Endothelial cell of umbilical vein (primary cell): ENCODE measurements around the gene OTOGL. TPM values are rescaled to one million over a fixed set of nuclear protein-coding genes. Genes with fewer than 3 reads are reported as not detected.
"Not testable (repeated sequence)": the region's sequence is repeated elsewhere in the genome, so short reads cannot be mapped to it uniquely, and the experiment has no call there.

ENCODE experiments used
- BruUV-seq: library from RNA; stranded (reverse); fragments of 400-500 nt; replicated peaks from 2 replicates; lab custom pipeline; 2021; lab: Mats Ljungman, UMichigan
- CTCF ChIA-PET: fragments of 300-600, 350-600 bp; sonication (Branson Sonifier 250); formaldehyde crosslinking; loops from one replicate; lab custom pipeline; 2021; ENCODE audit warnings: antibody characterized with exemption, inconsistent platforms; lab: Charles Lee
- POLR2A ChIA-PET: fragments of 300-600, 350-600 bp; sonication (Branson Sonifier 250); formaldehyde crosslinking; loops from one replicate; lab custom pipeline; 2021; ENCODE audit warnings: antibody characterized with exemption, inconsistent platforms; lab: Charles Lee
- DNase-seq: peaks from one replicate; pipeline ENCODE4 v3.0.0-alpha.2; 2011; ENCODE audit warnings: low read depth, low spot score
- FAIRE-seq: peaks from 2 replicates; lab custom pipeline; 2011; peaks lifted over from hg19 to GRCh38; lab: Jason Lieb, UNC
- H2AFZ ChIP-seq: 2 replicates; pipeline ENCODE4 v1.6.0; 2012; ENCODE audit warnings: low read depth, low read length, control low read depth, inconsistent platforms
- H3K27ac ChIP-seq: 2 replicates; pipeline ENCODE4 v1.5.1; 2011; ENCODE audit warnings: low read depth, mild to moderate bottlenecking, control low read depth, low read length, moderate library complexity; ENCODE audit not compliant: insufficient read depth
- H3K27me3 ChIP-seq, 2 experiments: 2 replicates each; pipeline versions ENCODE4 v1.6.0 to v1.6.1; 2011; ENCODE audit warnings: low read length in 2 of 2, mixed read lengths in 1 of 2; ENCODE audit not compliant: control insufficient read depth in 2 of 2, insufficient read depth in 2 of 2
- H3K36me3 ChIP-seq, 2 experiments: 2 replicates in 1 of 2; 3 replicates in 1 of 2; pipeline ENCODE4 v1.5.1; 2011; ENCODE audit warnings: low read length in 2 of 2, mild to moderate bottlenecking in 1 of 2, moderate library complexity in 1 of 2; ENCODE audit not compliant: control insufficient read depth in 2 of 2, insufficient read depth in 2 of 2; ENCODE audit errors: extremely low read depth in 1 of 2
- H3K4me1 ChIP-seq: 3 replicates; pipeline ENCODE4 v1.5.1; 2011; ENCODE audit warnings: mild to moderate bottlenecking, low read length; ENCODE audit not compliant: control insufficient read depth, insufficient read depth; ENCODE audit errors: extremely low read depth
- H3K4me2 ChIP-seq: 2 replicates; pipeline ENCODE4 v1.6.1; 2011; ENCODE audit warnings: low read length, control low read depth, mixed read lengths; ENCODE audit not compliant: insufficient read depth
- H3K4me3 ChIP-seq, 3 experiments: fragments of 200-600 bp in 1 of 3; sonication (generic), shearing (Covaris generic) in 1 of 3; replicated peaks in 1 of 3; 2 replicates each; pipeline ENCODE4 v1.5.1; 2011 to 2016; ENCODE audit warnings: control low read depth in 3 of 3, low read length in 3 of 3, mild to moderate bottlenecking in 2 of 3, inconsistent platforms in 1 of 3, low read depth in 1 of 3, moderate library complexity in 1 of 3; ENCODE audit not compliant: insufficient read depth in 1 of 3
- H3K79me2 ChIP-seq: 2 replicates; pipeline ENCODE4 v1.6.0; 2012; ENCODE audit warnings: low read length, inconsistent platforms; ENCODE audit not compliant: control insufficient read depth, insufficient read depth
- H3K9ac ChIP-seq: replicated peaks from 2 replicates; pipeline ENCODE3; 2011; ENCODE audit warnings: low read length, control low read depth; ENCODE audit not compliant: insufficient read depth; ENCODE audit errors: extremely low read depth
- H3K9me1 ChIP-seq: replicated peaks from 3 replicates; pipeline ENCODE4 v1.6.0; 2011; ENCODE audit warnings: mild to moderate bottlenecking, low read length; ENCODE audit not compliant: control insufficient read depth, insufficient read depth; ENCODE audit errors: extremely low read depth
- H3K9me3 ChIP-seq: replicated peaks from 2 replicates; pipeline ENCODE4 v1.5.1; 2012; ENCODE audit warnings: low read length, inconsistent platforms; ENCODE audit not compliant: control insufficient read depth, insufficient read depth
- H4K20me1 ChIP-seq: replicated peaks from 2 replicates; pipeline ENCODE3; 2011; ENCODE audit warnings: mild to moderate bottlenecking, low read length; ENCODE audit not compliant: control insufficient read depth, insufficient read depth; ENCODE audit errors: extremely low read depth
- EZH2 ChIP-seq: IDR thresholded peaks from 2 replicates; pipeline ENCODE4 v1.6.1; 2012; ENCODE audit warnings: borderline replicate concordance, low read depth, mild to moderate bottlenecking, moderate library complexity, low read length, inconsistent platforms; ENCODE audit not compliant: severe bottlenecking
- FOS ChIP-seq: IDR thresholded peaks from 2 replicates; pipeline ENCODE4 v1.6.1; 2011; ENCODE audit warnings: mild to moderate bottlenecking, low read length, moderate library complexity, borderline replicate concordance; ENCODE audit not compliant: insufficient read depth
- GATA2 ChIP-seq: IDR thresholded peaks from 2 replicates; pipeline ENCODE4 v1.7.0; 2011; ENCODE audit warnings: low read depth, mild to moderate bottlenecking, moderate library complexity, mixed read lengths, low read length; ENCODE audit not compliant: insufficient read length, insufficient read depth
- JUN ChIP-seq: IDR thresholded peaks from 2 replicates; pipeline ENCODE4 v1.6.1; 2011; ENCODE audit warnings: borderline replicate concordance, low read depth; ENCODE audit not compliant: insufficient read length, insufficient read depth
- MAX ChIP-seq: IDR thresholded peaks from 2 replicates; pipeline ENCODE4 v1.6.1; 2011; ENCODE audit not compliant: insufficient read depth, insufficient read length
- MYC ChIP-seq: IDR thresholded peaks from one replicate; pipeline ENCODE4 v1.6.1; 2011; ENCODE audit warnings: mild to moderate bottlenecking, low read depth, low read length
- POLR2A ChIP-seq: IDR thresholded peaks from 2 replicates; pipeline ENCODE4 v1.6.1; 2012; ENCODE audit warnings: low read depth, mild to moderate bottlenecking, control low read depth, low read length
- POLR2AphosphoS5 ChIP-seq: IDR thresholded peaks from 2 replicates; pipeline ENCODE4 v1.6.1; 2012; ENCODE audit warnings: low read depth, mild to moderate bottlenecking, control low read depth, low read length, moderate library complexity; ENCODE audit not compliant: insufficient read depth
- dilution Hi-C: fragments of 300-500 bp; cut with MboI; formaldehyde crosslinking; loops from one replicate; pipeline ENCODE4 v1.15.0; 2019; ENCODE audit warnings: low sequenced_read_pairs; ENCODE audit not compliant: extremely low pct_ligation_motif_present
- intact Hi-C: fragments of 100-400 bp; cut with micrococcal nuclease; formaldehyde crosslinking; loops from one replicate; pipeline ENCODE4 v1.10.0; 2022
- polyA plus RNA-seq, 4 experiments: library from polyadenylated mRNA; depleted of rRNA in 3 of 4; stranded (reverse) in 3 of 4; unstranded in 1 of 4; fragments of >200 nt; gene quantifications; 2 replicates each; pipeline versions ENCODE4 v1.2.1 to v1.2.3, GENCODE V29; 2011 to 2012; ENCODE audit warnings: missing spikeins in 1 of 4
- total RNA-seq: library from RNA; stranded (reverse); gene quantifications from 2 replicates; pipeline ENCODE4 v1.2.3, GENCODE V29; 2021
- TF ChIP-seq, protein P1 (sequence below), 2 donors: IDR thresholded peaks; 1 replicate in 1 of 2; 2 replicates in 1 of 2; pipeline ENCODE4 v1.5.1; 2011; ENCODE audit warnings: low read length in 2 of 2, mild to moderate bottlenecking in 2 of 2, moderate library complexity in 2 of 2, control low read depth in 1 of 2, inconsistent platforms in 1 of 2, low read depth in 1 of 2; ENCODE audit not compliant: insufficient read depth in 1 of 2; ENCODE audit errors: extremely low read depth in 1 of 2

Gene OTOGL
- total and polyA plus RNA-seq, 2 donors (not counting 3 experiments of a cell fraction or from before 2014, with no cell fraction given) = 1.4 to 2.0 TPM

GRCh38 chr12:80249581-80249980 is 150.2 kb downstream of the OTOGL start:
- DNase-seq, H2AFZ ChIP-seq, H3K4me2 ChIP-seq, FAIRE-seq, H3K9me3 ChIP-seq, H3K4me1 ChIP-seq, BruUV-seq, H3K36me3 ChIP-seq, H4K20me1 ChIP-seq, POLR2A ChIA-PET, H3K27me3 ChIP-seq, H3K27ac ChIP-seq, CTCF ChIA-PET, H3K9ac ChIP-seq, H3K79me2 ChIP-seq, H3K9me1 ChIP-seq, intact Hi-C loops, dilution Hi-C loops, H3K4me3 ChIP-seq: not testable (repeated sequence)

GRCh38 chr12:80257920-80258319 is 158.6 kb downstream of the OTOGL start:
- no peak for TF ChIP-seq POLR2AphosphoS5
- TF ChIP-seq FOS = no peak
- TF ChIP-seq GATA2 = no peak
- TF ChIP-seq EZH2 = no peak
- TF ChIP-seq, protein P1, sequence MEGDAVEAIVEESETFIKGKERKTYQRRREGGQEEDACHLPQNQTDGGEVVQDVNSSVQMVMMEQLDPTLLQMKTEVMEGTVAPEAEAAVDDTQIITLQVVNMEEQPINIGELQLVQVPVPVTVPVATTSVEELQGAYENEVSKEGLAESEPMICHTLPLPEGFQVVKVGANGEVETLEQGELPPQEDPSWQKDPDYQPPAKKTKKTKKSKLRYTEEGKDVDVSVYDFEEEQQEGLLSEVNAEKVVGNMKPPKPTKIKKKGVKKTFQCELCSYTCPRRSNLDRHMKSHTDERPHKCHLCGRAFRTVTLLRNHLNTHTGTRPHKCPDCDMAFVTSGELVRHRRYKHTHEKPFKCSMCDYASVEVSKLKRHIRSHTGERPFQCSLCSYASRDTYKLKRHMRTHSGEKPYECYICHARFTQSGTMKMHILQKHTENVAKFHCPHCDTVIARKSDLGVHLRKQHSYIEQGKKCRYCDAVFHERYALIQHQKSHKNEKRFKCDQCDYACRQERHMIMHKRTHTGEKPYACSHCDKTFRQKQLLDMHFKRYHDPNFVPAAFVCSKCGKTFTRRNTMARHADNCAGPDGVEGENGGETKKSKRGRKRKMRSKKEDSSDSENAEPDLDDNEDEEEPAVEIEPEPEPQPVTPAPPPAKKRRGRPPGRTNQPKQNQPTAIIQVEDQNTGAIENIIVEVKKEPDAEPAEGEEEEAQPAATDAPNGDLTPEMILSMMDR (IDR thresholded peaks at IDR 0.05; ENCODE audit: extremely low read depth in 1 of 2, insufficient read depth in 1 of 2, low read depth in 1 of 2, low read length in 2 of 2) = no peak
- no peak for TF ChIP-seq MYC
- TF ChIP-seq JUN = no peak
- no peak for TF ChIP-seq POLR2A
- no peak for TF ChIP-seq MAX
- H3K9ac ChIP-seq = no peak overlapping the region
- FAIRE-seq = no peak
- no peaks in the 10 kb centered on the region for H4K20me1 ChIP-seq
- H3K4me1 ChIP-seq = no peaks in the 10 kb centered on the region
- no peak for DNase-seq
- H2AFZ ChIP-seq = no peak overlapping the region
- dilution Hi-C loops (no loop called here), intact Hi-C loops (no loop called here)
- no peaks in the 10 kb centered on the region for H3K9me1 ChIP-seq
- H3K4me3 ChIP-seq = no peak overlapping the region
- H3K79me2 ChIP-seq = no peaks in the 10 kb centered on the region
- no peaks in the 10 kb centered on the region for H3K27me3 ChIP-seq
- H3K27ac ChIP-seq = no peak overlapping the region
- H3K36me3 ChIP-seq = no peaks in the 10 kb centered on the region
- ChIA-PET CTCF (interaction anchor here (0.8 to 3.7 kb wide), 4 partner anchors 8 to 63 kb away, joined by 3 to 22 read pairs (median 10); no protein-coding TSS in a partner anchor), POLR2A (no interaction called here)
- no TSS peak for BruUV-seq
- H3K4me2 ChIP-seq = no peak overlapping the region
- H3K9me3 ChIP-seq = no peaks in the 10 kb centered on the region
